Measurements from ENCODE around the gene DUSP15.
A peak's percentile ranks its signal among the peaks of the same experiment; 100 is the strongest.

Gene DUSP15

GRCh38 chr20:31860390-31861134 lies 9.8 kb downstream of the DUSP15 start:
- peak; percentile 71 for DNase-seq (ENCODE audit: low spot score)

DNA sequence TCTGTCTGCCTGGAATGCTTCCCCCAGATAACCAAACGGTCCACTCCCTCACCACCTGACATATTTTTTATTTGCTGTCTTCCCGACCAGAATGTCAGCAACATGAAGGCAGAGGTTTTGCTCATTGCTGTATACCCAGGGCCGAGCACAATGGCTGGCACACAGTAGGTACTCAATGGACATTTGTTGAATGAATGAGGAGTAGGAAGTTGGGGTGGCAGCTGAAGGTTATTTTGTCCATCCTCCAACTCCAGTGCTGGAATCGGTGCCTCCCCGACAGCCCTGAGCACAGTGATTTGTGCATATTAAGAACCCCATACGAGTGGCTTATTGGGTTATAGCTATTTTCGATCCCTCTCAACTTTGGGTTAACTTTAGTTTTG lies 10.3 kb downstream of the DUSP15 start:
- no peak for DNase-seq (ENCODE audit: low spot score)

DNA sequence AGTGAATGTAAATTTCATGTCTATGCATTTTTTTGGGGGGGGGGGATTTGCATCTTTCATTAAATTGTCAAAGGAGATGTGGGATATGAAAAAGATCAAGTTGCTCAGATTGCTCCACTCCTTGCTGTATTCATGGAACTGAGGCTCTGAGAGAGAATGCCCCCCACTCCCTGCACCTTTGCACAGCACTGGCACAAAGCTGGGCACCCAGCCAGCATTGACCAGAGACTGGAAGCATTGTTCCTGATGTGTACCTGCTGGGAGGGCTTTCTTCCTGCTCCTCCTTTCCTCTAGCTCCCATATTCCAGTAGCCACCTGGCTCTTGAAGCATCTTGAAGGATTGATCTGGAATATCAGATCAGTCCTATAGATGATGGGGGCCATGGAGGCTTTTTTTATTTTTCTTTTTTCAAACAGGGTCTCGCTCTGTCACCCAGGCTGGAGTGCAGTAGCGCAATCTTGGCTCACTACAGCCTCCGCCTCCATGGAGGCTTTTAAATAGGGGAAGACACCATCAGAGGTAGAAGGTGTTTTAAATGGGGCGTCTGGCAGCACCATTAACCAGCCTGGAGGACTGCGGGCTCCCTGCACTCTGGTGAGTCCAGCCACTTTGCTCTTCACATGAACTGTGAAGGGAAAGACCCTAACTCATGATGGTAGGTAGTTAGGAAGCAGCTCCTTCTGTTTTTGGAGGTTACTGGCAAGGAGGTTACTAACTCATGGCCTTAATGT lies 10.9 kb downstream of the DUSP15 start:
- no peak for DNase-seq (ENCODE audit: low spot score)

DNA sequence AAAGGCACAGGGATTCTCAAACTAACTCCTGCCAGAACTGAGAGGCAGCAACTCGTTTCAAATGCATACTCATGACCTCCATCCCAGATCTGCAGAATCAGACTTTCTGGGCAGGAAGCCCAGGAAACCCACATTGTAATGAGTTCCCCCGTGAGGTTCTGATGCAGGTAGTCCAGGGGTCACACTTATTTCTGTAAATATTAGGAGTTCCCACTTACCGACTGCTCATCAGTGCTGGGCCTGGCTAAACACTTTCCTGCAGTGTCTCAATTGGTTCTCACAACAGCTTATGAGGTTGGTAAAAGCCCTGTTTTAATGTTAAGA lies 11.6 kb downstream of the DUSP15 start:
- DNase-seq (ENCODE audit: low spot score), result no peak

DNA sequence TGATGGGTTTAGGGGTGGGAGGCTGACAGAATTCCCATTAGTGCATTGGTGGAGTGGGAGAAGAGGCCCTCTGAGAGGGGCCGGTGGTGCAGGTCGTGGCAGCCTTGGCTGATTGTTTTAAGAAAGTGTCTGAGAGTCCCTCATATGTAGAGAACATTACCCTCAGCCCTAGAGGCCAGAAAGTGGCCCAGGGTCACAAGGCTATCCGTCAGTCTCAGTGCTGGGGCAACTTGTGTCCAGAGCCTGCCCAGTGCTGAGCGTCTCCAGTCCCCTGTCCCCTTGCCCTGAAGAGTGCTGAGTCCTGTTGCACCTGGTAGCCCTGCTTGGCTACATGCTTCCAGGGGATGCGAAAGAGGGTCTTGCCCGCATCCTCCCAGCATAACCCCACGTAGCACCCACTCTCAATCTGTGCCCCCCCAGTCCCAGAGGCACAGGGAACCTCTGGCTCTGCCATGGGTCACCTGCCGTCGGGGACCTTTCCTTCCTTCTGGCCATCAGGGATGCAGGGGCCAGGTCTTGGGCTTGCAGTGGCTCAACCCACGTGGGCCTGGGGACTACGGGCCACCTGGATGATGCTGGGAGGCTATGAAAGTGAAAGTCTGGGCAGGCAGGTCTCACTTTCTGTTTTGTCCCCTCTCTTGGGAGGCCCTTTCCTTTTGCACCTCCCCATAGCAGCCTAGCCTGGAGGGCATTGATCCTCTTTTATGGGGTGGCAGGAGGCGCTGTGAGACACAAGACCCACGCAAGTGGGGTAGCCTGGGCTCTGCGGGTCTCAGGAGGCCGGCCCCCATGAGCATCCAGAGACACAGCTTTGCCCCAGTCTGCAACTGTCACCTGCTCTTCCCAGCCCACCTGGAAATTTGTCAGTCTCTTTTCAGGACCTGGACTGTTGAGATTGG lies 12.2 kb downstream of the DUSP15 start:
- DNase-seq (ENCODE audit: low spot score), result no peak

DNA sequence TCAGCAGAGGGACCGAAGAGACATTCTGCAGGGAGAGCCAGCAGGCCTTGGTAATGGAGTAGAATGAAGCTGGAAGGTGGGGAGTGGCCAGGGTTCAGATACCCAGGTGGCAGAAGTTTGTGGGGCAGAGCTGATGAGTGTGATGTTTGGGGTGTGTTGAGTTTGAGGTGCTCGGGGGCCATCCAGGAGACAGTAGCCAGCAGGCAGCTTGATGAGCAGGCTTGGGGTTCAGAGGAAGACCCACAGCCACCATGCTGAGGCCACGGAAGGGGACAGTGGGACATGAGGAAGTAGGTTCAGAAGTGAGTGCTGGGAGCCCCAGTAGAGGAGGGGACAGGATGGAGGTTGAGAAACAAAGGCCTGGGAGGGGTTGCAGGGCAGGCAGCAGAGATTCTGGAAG lies 13.8 kb downstream of the DUSP15 start:
- no peak for DNase-seq (ENCODE audit: low spot score)

- no peak for DNase-seq (ENCODE audit: low spot score)
Observed at GRCh38 chr20:31853481-31853880, 16.8 kb downstream of the DUSP15 start.

GRCh38 chr20:31851240-31851955 lies 18.9 kb downstream of the DUSP15 start:
- DNase-seq (ENCODE audit: low spot score), result no peak

GRCh38 chr20:31849306-31849930 lies 20.9 kb downstream of the DUSP15 start:
- peak; percentile 35 for DNase-seq (ENCODE audit: low spot score)

DNA sequence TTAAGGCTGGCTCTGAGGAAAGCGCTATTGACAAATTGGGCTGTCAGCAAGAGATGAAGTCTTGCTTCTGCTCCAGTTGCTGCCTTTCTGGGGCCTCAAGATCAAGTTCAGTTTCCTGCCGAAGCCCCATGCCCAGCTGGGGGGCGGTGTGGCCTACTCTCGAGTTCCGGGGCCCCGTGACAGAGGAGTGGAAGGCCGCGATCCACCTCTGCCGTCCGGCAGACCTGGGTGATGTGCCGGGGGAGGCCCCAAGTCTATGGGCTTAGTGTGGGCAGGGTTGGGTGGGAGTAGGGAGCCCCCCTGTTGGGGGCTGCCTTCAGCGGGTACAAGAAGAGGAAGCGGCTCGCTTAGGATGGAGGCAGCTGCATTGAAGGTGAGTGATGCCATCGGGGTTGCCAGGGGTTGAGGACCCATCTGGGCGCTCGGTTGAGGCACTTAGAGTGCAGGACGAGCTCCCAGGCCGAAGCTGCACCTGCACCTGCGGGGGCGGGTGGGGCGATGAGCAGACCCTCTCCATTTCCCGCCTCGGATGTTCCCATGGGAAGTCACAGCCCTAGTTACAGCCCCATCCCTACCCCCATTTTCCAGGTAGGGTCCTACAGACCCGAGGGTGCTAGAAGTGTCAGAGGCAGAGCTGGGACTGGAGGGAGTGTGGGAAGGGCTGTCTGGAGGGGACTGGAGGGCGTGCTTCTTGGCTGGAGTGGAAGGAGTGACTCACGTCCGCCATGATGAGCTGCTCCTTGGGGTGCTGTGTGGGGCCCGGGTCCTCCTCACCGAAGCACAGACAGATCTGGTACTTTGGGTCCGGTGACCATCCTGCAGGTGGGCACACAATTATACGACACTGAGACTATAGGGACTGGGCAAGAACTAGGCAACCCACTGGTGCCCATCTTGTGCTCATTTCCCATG lies 22.0 kb downstream of the DUSP15 start:
- no peak for DNase-seq (ENCODE audit: low spot score)

GRCh38 chr20:31846793-31847138 lies 23.6 kb downstream of the DUSP15 start:
- no peak for DNase-seq (ENCODE audit: low spot score)

DNA sequence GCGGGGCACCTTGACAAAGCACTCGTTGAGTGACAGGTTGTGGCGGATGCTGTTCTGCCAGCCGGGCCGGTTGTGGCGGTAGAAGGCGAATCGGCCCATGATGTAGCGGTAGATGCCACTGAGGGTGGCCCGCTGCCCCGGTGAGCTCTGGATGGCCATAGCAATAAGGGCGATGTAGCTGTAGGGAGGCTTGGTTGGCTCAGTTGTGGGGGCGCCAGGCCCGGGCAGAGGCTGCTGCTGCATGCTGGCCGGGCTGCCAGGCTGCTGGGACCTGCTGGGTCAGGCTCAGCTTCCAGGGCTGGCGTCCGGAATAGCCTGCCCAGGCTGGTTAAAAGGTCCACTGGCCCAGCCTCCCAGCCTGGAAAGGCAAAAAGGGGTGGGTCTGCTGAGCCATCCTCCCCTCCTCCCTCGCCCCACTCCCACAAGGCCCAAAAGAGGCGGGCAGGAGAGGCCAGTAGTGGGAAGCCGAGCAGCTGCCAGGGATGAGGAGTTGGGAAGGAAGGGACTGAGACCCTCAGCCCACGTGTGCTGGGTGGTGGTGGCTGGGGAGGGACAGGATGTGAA lies 24.9 kb downstream of the DUSP15 start, which contains the start of gene FOXS1:
TSS of gene FOXS1 (minus strand) at position 305 of the 564 bp plus-strand sequence. CDS start at position 243, 62 bp downstream.
- no peak for DNase-seq (ENCODE audit: low spot score)

DNA sequence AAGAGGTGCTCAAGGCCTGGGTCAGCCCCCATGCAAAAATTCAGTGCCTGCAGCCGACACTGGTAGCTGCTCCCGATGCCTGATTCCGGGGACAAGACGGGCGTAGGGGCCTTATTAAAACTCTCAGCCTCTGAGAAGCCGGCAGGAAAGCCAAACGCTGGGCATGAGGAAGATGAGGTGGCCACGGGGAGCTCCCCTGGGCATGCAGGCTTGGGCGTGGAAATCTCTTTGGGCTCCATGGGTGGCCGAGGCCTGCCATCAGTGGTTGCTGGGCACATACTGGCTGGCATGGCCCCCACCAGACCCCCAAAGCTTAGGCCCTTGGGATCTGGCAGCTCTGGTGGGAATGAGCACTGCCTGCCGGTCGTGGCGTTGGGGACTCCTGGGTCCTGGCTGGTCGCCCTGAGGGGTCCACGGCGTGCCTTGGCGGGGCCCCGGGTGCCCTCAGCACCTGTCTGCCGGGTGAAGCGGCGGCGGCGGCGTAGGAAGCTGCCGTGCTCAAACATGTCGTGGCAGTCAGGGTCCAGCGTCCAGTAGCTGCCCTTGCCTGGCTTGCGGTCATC lies 25.5 kb downstream of the DUSP15 start:
- DNase-seq (ENCODE audit: low spot score), result no peak

DNA sequence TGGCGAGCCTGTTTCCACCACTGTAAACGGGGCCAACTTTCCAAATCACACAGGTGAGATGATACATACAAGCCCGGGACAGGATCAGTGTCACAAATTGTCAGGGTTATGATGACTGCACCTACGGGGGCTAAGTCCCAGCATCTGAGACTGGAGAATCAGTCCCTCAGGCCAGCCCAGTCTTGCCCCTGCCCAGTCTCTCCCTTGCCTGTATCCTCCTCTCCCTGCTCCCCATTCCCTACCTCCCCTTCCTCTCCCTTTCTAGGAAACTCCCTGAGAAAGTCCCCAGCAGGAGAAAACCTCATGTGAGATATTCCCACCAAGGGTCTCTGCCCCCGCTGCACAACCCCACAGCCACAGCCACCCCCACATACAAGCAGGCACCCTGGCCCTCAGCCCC lies 26.4 kb downstream of the DUSP15 start:
- no peak for DNase-seq (ENCODE audit: low spot score)

GRCh38 chr20:31843288-31843687 lies 27.0 kb downstream of the DUSP15 start:
- no peak for DNase-seq (ENCODE audit: low spot score)

DNA sequence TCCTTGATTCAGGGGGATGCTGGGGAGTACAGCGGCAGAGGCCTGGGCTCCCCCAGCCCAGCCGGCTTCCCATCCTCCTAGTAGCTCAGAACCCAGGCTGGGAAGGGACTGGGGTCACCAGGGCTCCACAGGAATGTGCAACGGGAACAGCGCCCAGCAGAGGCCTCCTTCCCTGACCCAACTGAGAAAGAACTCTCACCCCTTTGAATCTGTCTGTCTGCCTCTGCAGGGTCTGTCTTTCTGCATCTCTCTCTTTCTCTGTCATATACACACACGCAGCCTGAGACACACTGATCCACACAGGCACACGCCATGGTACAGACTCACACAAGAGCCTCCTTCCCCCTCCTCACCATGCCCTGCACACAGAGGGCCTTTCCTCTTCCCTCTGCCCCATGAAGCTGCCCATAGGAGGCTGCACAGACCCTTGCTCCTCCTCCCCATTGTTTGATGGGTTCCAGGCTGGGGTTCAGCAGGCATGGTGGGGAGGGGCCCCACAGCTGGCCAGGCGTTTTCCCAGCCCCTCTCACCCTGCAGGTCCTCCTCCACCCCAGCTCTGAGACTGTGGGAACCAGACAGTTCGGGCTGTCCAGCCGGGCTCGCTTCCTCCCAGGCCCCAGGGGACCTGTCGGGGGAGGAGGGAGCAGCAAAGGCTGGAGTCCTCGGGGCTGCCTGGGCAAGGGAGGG lies 27.7 kb downstream of the DUSP15 start:
- DNase-seq (ENCODE audit: low spot score), result peak; percentile 35

- DNase-seq (ENCODE audit: low spot score), result peak; percentile 89
Observed at GRCh38 chr20:31841928-31842327, 28.4 kb downstream of the DUSP15 start.

DNA sequence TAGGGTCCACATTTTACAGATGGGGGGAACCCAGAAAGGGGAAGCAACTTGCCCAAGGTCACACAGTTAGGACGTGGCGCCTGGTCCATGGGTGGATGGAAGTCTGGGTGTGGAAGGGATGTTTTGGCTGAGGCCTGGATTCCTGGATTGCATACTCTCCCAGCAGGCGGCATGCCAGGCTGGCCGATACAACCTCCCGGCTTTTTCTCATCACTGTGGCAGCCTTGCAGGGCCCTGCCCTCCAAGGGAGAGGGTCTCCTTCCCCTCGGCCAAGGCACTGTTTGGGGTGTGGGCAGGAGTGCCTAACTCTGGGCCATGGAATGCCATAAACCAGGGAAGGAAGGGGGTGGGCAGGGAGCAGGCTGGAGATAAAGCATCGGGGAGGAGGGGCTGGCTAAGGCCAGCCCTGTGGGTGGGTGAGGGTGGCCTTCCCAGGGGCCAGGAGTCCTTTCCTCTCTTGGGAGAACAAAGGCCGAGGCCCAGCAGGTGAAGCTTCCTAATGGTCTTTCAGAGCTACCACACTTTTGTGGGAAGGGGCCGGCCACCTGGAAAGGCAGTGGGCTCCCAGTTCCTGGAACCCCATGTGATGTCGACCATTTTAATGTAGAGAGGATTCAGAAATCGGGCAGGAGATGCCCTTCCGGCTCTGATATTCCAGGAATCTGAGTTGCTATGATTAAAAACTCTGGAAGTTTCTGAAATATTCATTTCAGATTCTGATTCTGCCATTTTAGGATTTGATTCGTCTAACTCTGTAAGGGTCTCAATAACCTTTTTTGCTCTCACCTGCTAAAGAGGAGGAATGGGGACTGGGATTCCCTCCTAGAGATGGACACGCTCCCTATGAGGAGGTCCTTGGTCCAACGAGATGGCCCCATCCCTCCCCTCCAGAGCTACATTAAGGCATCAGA lies 29.2 kb downstream of the DUSP15 start:
- no peak for DNase-seq (ENCODE audit: low spot score)
